Measurements from ENCODE around the gene FRMD3.
"Not testable (repeated sequence)": the region's sequence is repeated elsewhere in the genome, so short reads cannot be mapped to it uniquely, and the experiment has no call there.

Gene FRMD3

GRCh38 chr9:83521411-83521810, 16.8 kb downstream of the FRMD3 start:
- FAIRE-seq = no peak

- no peak for FAIRE-seq
These were observed 17.2 kb downstream of the FRMD3 start for GRCh38 chr9:83521011-83521410.

GRCh38 chr9:83520292-83520691, 17.9 kb downstream of the FRMD3 start:
- FAIRE-seq = no peak

- FAIRE-seq = not testable (repeated sequence)
These were observed 20.2 kb downstream of the FRMD3 start for GRCh38 chr9:83517980-83518379.

GRCh38 chr9:83514767-83515166, 23.4 kb downstream of the FRMD3 start:
- FAIRE-seq = no peak

- FAIRE-seq = no peak
These were observed 25.6 kb downstream of the FRMD3 start for GRCh38 chr9:83512621-83513020.

- no peak for FAIRE-seq
These were observed 27.1 kb downstream of the FRMD3 start for GRCh38 chr9:83511051-83511450.

GRCh38 chr9:83509402-83509801, 28.8 kb downstream of the FRMD3 start:
- no peak for FAIRE-seq

- no peak for FAIRE-seq
These were observed 30.1 kb downstream of the FRMD3 start for GRCh38 chr9:83508067-83508466.

- FAIRE-seq = no peak
These were observed 32.9 kb downstream of the FRMD3 start for GRCh38 chr9:83505282-83505681.

- FAIRE-seq = no peak
These were observed 34.3 kb downstream of the FRMD3 start for GRCh38 chr9:83503866-83504265.

GRCh38 chr9:83501565-83501964, 36.6 kb downstream of the FRMD3 start:
- FAIRE-seq = no peak

- FAIRE-seq = no peak
These were observed 40.8 kb downstream of the FRMD3 start for GRCh38 chr9:83497441-83497840.

- FAIRE-seq = no peak
These were observed 46.2 kb downstream of the FRMD3 start for GRCh38 chr9:83491995-83492394.

GRCh38 chr9:83491413-83491812, 46.8 kb downstream of the FRMD3 start:
- FAIRE-seq = no peak

GRCh38 chr9:83489961-83490360, 48.2 kb downstream of the FRMD3 start:
- no peak for FAIRE-seq

- no peak for FAIRE-seq
These were observed 53.2 kb downstream of the FRMD3 start for GRCh38 chr9:83484990-83485389.

GRCh38 chr9:83483223-83483622, 55.0 kb downstream of the FRMD3 start:
- no peak for FAIRE-seq

GRCh38 chr9:83479765-83480164, 58.4 kb downstream of the FRMD3 start:
- no peak for FAIRE-seq

GRCh38 chr9:83477571-83477970, 60.6 kb downstream of the FRMD3 start:
- no peak for FAIRE-seq

- no peak for FAIRE-seq
These were observed 61.1 kb downstream of the FRMD3 start for GRCh38 chr9:83477120-83477519.

- FAIRE-seq = no peak
These were observed 61.7 kb downstream of the FRMD3 start for GRCh38 chr9:83476513-83476912.

- no peak for FAIRE-seq
These were observed 62.5 kb downstream of the FRMD3 start for GRCh38 chr9:83475741-83476140.

GRCh38 chr9:83474631-83475030, 63.6 kb downstream of the FRMD3 start:
- no peak for FAIRE-seq

- no peak for FAIRE-seq
These were observed 64.7 kb downstream of the FRMD3 start for GRCh38 chr9:83473488-83473971.

- FAIRE-seq = no peak
These were observed 65.4 kb downstream of the FRMD3 start for GRCh38 chr9:83472764-83473163.
